Breast epithelium (tissue), 4 donors: Measurements from ENCODE around the gene BUB1. TPM values are rescaled to one million over a fixed set of nuclear protein-coding genes. Genes with fewer than 3 reads are reported as not detected.

ENCODE experiments used
- DNase-seq, 2 donors: peaks; one replicate each; pipeline ENCODE4 v3.0.0-alpha.2; 2019; ENCODE audit warnings: low spot score in 2 of 2
- H3K27ac ChIP-seq, 2 donors: fragments of 200-600 bp; sonication (generic) in 1 of 2; one replicate each; pipeline ENCODE4 v1.5.1; 2016 to 2019; ENCODE audit warnings: mild to moderate bottlenecking in 1 of 2
- H3K27me3 ChIP-seq, 2 donors: fragments of 200-600 bp; sonication (generic) in 1 of 2; one replicate each; pipeline versions ENCODE4 v1.5.1 to v1.6.0; 2017 to 2019; ENCODE audit warnings: control low read depth in 1 of 2, mild to moderate bottlenecking in 1 of 2
- H3K36me3 ChIP-seq: fragments of 200-600 bp; one replicate; pipeline ENCODE4 v1.5.1; 2019
- H3K4me1 ChIP-seq, 2 donors: fragments of 200-600 bp; sonication (generic); one replicate each; pipeline ENCODE4 v1.5.1; 2016 to 2019; ENCODE audit warnings: control low read depth in 1 of 2
- H3K4me3 ChIP-seq, 3 donors: fragments of 200-600 bp; sonication (generic); 1 replicate in 2 of 3; 2 replicates in 1 of 3; pipeline ENCODE4 v1.5.1; 2016 to 2019; ENCODE audit warnings: mild to moderate bottlenecking in 3 of 3, moderate library complexity in 2 of 3
- H3K9me3 ChIP-seq, 2 donors: fragments of 200-600 bp; sonication (generic) in 1 of 2; one replicate each; pipeline ENCODE4 v1.5.1; 2016 to 2019; ENCODE audit warnings: control low read depth in 1 of 2
- CTCF ChIP-seq, 3 donors: fragments of 450-650 bp; IDR thresholded peaks; one replicate each; pipeline ENCODE4 v1.5.1; 2016 to 2017; ENCODE audit warnings: antibody characterized with exemption in 3 of 3, mild to moderate bottlenecking in 3 of 3, moderate library complexity in 3 of 3
- POLR2A ChIP-seq: fragments of 450-650 bp; IDR thresholded peaks from one replicate; pipeline ENCODE4 v1.6.1; 2016; ENCODE audit warnings: antibody characterized with exemption, mild to moderate bottlenecking, moderate library complexity
- POLR2AphosphoS5 ChIP-seq, 3 donors: sonication (generic); formaldehyde crosslinking; IDR thresholded peaks; one replicate each; pipeline ENCODE4 v1.6.1; 2017; ENCODE audit warnings: antibody characterized with exemption in 3 of 3
- intact Hi-C: fragments of 100-400 bp; cut with DNase I; formaldehyde crosslinking; loops from one replicate; pipeline ENCODE4 v1.15.1; 2023; ENCODE audit warnings: low total_unique reads
- total RNA-seq, 3 donors: library from RNA; depleted of rRNA; stranded (reverse); fragments of >200 nt; gene quantifications; one replicate each; pipeline ENCODE4 v1.1.0, GENCODE V29; 2016

BUB1 gene
- total RNA-seq, 3 donors from 2014 or later = 0.66 to 2.5 (median 2.2) TPM

GRCh38 chr2:110720547-110720946 lies 42.7 kb upstream of the BUB1 start:
- H3K36me3 ChIP-seq = no peaks in the 10 kb centered on the region
- H3K4me1 ChIP-seq = no peaks in the 10 kb centered on the region
- intact Hi-C loops = no loop called here
- H3K4me3 ChIP-seq = no peak overlapping the region
- H3K27me3 ChIP-seq = no peaks in the 10 kb centered on the region
- TF ChIP-seq POLR2AphosphoS5 (IDR thresholded peaks at IDR 0.05) (no peak), CTCF (IDR thresholded peaks at IDR 0.05) (no peak), POLR2A (no peak)
- H3K9me3 ChIP-seq = no peaks in the 10 kb centered on the region
- no peak for DNase-seq
- H3K27ac ChIP-seq = no peak overlapping the region

- Histone ChIP-seq H3K4me1 (no peaks in the 10 kb centered on the region), H3K4me3 (no peak overlapping the region), H3K9me3 (no peaks in the 10 kb centered on the region), H3K36me3 (no peaks in the 10 kb centered on the region), H3K27me3 (no peaks in the 10 kb centered on the region), H3K27ac (no peak overlapping the region)
- TF ChIP-seq POLR2A (no peak), CTCF (IDR thresholded peaks at IDR 0.05) (no peak), POLR2AphosphoS5 (IDR thresholded peaks at IDR 0.05) (no peak)
- no peak for DNase-seq
- intact Hi-C loops = no loop called here
These were observed 41.1 kb upstream of the BUB1 start for GRCh38 chr2:110718990-110719389.

- Histone ChIP-seq H3K4me3 (no peak overlapping the region), H3K9me3 (no peaks in the 10 kb centered on the region), H3K27me3 (no peaks in the 10 kb centered on the region), H3K4me1 (no peaks in the 10 kb centered on the region), H3K27ac (no peak overlapping the region), H3K36me3 (no peaks in the 10 kb centered on the region)
- intact Hi-C loops = no loop called here
- TF ChIP-seq POLR2AphosphoS5 (IDR thresholded peaks at IDR 0.05) (no peak), CTCF (IDR thresholded peaks at IDR 0.05) (no peak), POLR2A (no peak)
- no peak for DNase-seq
These were observed 40.5 kb upstream of the BUB1 start for GRCh38 chr2:110718382-110718781.

- H3K4me3 ChIP-seq = no peak overlapping the region
- no peaks in the 10 kb centered on the region for H3K4me1 ChIP-seq
- DNase-seq = no peak
- no peaks in the 10 kb centered on the region for H3K27me3 ChIP-seq
- H3K27ac ChIP-seq = no peak overlapping the region
- no peaks in the 10 kb centered on the region for H3K9me3 ChIP-seq
- intact Hi-C loops = no loop called here
- TF ChIP-seq POLR2AphosphoS5 (IDR thresholded peaks at IDR 0.05) (no peak), CTCF (IDR thresholded peaks at IDR 0.05) (no peak), POLR2A (no peak)
- no peaks in the 10 kb centered on the region for H3K36me3 ChIP-seq
These were observed 39.9 kb upstream of the BUB1 start for GRCh38 chr2:110717734-110718133.

- intact Hi-C loops = no loop called here
- Histone ChIP-seq H3K27ac (no peak overlapping the region), H3K4me3 (no peak overlapping the region), H3K36me3 (no peaks in the 10 kb centered on the region), H3K4me1 (no peaks in the 10 kb centered on the region), H3K27me3 (peaks cover 0 to 6% of the 10 kb centered on the region in 2 donors), H3K9me3 (no peaks in the 10 kb centered on the region)
- TF ChIP-seq CTCF (IDR thresholded peaks at IDR 0.05) = no peak
- TF ChIP-seq POLR2A = no peak
- no peak for TF ChIP-seq POLR2AphosphoS5 (IDR thresholded peaks at IDR 0.05)
- DNase-seq = no peak
These were observed 39.2 kb upstream of the BUB1 start for GRCh38 chr2:110716959-110717645.
